ENCODE measurements around the gene ZC3H10. TPM values are rescaled to one million over a fixed set of nuclear protein-coding genes. Genes with fewer than 3 reads are reported as not detected.

Gene ZC3H10
- total RNA-seq, 2 donors from 2014 or later: 3.5 to 6.1 TPM

DNA sequence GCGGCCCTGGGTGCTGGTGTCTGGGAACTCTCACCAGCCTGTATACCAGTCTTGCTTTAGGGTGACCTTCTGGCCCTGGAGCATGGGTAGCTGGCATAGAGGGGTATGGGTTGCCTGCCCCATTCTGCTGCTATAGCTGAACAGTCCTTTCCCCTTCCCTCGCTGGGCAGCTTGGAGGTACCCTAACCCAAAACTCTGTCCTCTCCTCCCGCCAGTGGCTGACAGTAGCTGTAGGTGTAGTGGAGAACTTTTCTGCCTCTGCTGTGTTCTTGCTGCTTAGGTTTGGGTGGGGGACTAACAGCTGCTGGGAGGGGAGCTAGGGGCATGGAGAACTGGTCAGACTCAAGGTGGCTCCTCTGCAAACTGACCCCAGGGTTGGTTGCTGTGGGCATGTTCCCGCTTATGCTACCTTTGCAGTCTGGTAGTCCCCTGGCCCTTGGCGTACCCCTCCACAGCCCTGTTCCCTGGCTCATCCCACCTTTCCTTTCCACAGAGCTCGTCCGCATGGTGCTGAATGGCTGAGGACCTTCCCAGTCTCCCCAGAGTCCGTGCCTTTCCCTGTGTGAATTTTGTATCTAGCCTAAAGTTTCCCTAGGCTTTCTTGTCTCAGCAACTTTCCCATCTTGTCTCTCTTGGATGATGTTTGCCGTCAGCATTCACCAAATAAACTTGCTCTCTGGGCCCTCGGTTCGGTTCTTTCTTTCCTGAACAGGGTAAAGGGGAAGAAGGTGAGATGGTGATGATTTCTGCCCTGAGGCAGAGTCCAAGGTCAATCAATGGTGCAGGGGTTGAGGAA lies 43.0 kb downstream of the ZC3H10 start:
- Histone ChIP-seq H3K36me3 (peaks cover 17% of the 10 kb centered on the region), H3K4me1 (peaks cover 8% of the 10 kb centered on the region), H3K27ac (peak overlapping the region; percentile 96), H3K4me3 (peak overlapping the region; percentile 76), H3K27me3 (no peaks in the 10 kb centered on the region), H3K9me3 (no peaks in the 10 kb centered on the region), H3K9ac (ENCODE audit: low read depth in 2 of 2, low read length in 2 of 2) (peak overlapping the region; percentile 93 to 100)
- TF ChIP-seq, protein P1, sequence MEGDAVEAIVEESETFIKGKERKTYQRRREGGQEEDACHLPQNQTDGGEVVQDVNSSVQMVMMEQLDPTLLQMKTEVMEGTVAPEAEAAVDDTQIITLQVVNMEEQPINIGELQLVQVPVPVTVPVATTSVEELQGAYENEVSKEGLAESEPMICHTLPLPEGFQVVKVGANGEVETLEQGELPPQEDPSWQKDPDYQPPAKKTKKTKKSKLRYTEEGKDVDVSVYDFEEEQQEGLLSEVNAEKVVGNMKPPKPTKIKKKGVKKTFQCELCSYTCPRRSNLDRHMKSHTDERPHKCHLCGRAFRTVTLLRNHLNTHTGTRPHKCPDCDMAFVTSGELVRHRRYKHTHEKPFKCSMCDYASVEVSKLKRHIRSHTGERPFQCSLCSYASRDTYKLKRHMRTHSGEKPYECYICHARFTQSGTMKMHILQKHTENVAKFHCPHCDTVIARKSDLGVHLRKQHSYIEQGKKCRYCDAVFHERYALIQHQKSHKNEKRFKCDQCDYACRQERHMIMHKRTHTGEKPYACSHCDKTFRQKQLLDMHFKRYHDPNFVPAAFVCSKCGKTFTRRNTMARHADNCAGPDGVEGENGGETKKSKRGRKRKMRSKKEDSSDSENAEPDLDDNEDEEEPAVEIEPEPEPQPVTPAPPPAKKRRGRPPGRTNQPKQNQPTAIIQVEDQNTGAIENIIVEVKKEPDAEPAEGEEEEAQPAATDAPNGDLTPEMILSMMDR (IDR thresholded peaks at IDR 0.05): no peak
- no peak for DNase-seq
- intact Hi-C loops (cut with DNase I): loop anchor here (5.0 kb wide), 1 partner anchor 34 kb away; the partner anchor contains the start of gene ESYT1

GRCh38 chr12:56161690-56162351 lies 43.8 kb downstream of the ZC3H10 start:
- H3K27me3 ChIP-seq: no peaks in the 10 kb centered on the region
- no peaks in the 10 kb centered on the region for H3K9me3 ChIP-seq
- H3K27ac ChIP-seq: peak overlapping the region; percentile 96
- TF ChIP-seq, protein P1 (IDR thresholded peaks at IDR 0.05): no peak
- no peak overlapping the region for H3K4me3 ChIP-seq
- no peak for DNase-seq
- intact Hi-C loops (cut with DNase I): loop anchor here (5.0 kb wide), 1 partner anchor 35 kb away; the partner anchor contains the start of gene ESYT1
- H3K36me3 ChIP-seq: peaks cover 17% of the 10 kb centered on the region
- H3K4me1 ChIP-seq: peaks cover 7% of the 10 kb centered on the region
- peak overlapping the region in 1 of 2 donors; percentile 100 for H3K9ac ChIP-seq (ENCODE audit: low read depth in 2 of 2, low read length in 2 of 2)

DNA sequence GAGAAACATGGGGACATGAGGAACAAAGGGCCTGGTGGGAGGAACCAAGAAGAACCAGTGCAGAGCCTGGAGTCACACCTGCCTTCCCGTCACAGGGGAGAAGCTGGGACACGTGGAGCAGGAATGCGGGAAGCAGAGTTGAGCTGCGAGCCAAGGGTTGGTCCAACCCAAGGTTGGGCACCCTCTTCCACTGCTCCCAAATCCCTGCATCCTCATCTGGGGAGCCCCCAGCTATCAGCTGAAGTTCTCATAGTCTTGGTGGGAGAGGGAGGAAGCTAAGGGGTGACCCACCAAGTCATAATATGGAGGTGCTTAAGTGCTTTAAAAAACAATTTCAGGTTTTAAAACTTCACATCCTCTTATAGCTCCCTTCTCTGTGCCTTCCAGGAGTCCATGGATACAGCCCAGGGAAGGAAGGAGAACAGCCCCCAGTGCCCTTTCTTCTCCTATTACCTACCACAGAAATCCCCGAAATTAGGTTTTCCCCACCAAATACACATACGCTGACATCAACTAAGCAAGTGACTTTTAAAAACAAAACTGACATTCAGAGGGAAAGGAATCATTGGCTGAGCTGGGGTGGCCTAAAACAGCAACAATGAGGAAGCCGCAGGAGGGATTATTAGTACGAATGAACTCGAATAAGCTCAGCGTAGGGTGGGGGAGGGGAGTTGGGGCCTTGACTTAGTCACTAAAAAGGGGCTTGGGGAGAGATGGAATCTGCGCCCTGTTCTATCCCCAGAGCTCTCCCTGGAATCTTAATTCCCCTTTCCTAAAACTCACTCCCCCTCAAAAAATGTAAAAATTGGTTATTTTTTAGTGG lies 44.6 kb downstream of the ZC3H10 start:
- Histone ChIP-seq H3K9me3 (no peaks in the 10 kb centered on the region), H3K4me1 (peaks cover 5% of the 10 kb centered on the region), H3K36me3 (peaks cover 17% of the 10 kb centered on the region), H3K9ac (ENCODE audit: low read depth in 2 of 2, low read length in 2 of 2) (no peak overlapping the region), H3K27me3 (no peaks in the 10 kb centered on the region), H3K27ac (no peak overlapping the region), H3K4me3 (no peak overlapping the region)
- intact Hi-C loops (cut with DNase I): loop anchor here (5.0 kb wide), 1 partner anchor 35 kb away; the partner anchor contains the start of gene ESYT1
- DNase-seq: no peak
- TF ChIP-seq, protein P1 (IDR thresholded peaks at IDR 0.05): no peak

GRCh38 chr12:56163533-56164344 lies 45.7 kb downstream of the ZC3H10 start:
- intact Hi-C loops (cut with DNase I): loop anchor here (5.0 kb wide), 1 partner anchor 36 kb away; the partner anchor contains the start of gene ESYT1
- Histone ChIP-seq H3K4me3 (no peak overlapping the region), H3K27me3 (no peaks in the 10 kb centered on the region), H3K9me3 (no peaks in the 10 kb centered on the region), H3K27ac (no peak overlapping the region), H3K36me3 (peaks cover 17% of the 10 kb centered on the region), H3K9ac (ENCODE audit: low read depth in 2 of 2, low read length in 2 of 2) (no peak overlapping the region), H3K4me1 (peaks cover 5% of the 10 kb centered on the region)
- no peak for DNase-seq
- TF ChIP-seq, protein P1 (IDR thresholded peaks at IDR 0.05): no peak
